A549 (cell line): ENCODE data around the gene SEMA5B. TPM values are rescaled to one million over a fixed set of nuclear protein-coding genes. Genes with fewer than 3 reads are reported as not detected.
A peak's percentile ranks its signal among the peaks of the same experiment; 100 is the strongest.

Source experiments
- ATAC-seq, 2 experiments: fragments of 200-7000 bp in 1 of 2; fragments of >200 bp in 1 of 2; cut with Nextera tagmentation in 1 of 2; cut with Tn5 transposase in 1 of 2; 3 replicates each; pipeline versions ENCODE4 v1.8.0 to v1.9.1; 2018 to 2020; ENCODE audit warnings: mild to moderate bottlenecking in 1 of 2, moderate library complexity in 1 of 2
- CTCF ChIA-PET: fragments of 300-600 bp; sonication (Branson Sonifier 250); formaldehyde crosslinking; extraction: SDS; loops from one replicate; lab custom pipeline; 2021; ENCODE audit warnings: antibody characterized with exemption, inconsistent platforms; lab: Yijun Ruan, JAX
- POLR2A ChIA-PET: fragments of 350-600 bp; formaldehyde crosslinking; extraction: SDS; loops from one replicate; lab custom pipeline; 2021; ENCODE audit warnings: antibody characterized with exemption, inconsistent platforms; lab: Yijun Ruan, JAX
- DNase-seq, 2 experiments: peaks; one replicate each; pipeline versions ENCODE4 v3.0.0 to v3.0.0-alpha.2; 2011 to 2016; ENCODE audit warnings: low read depth in 1 of 2, low spot score in 1 of 2
- FAIRE-seq: peaks from 2 replicates; lab custom pipeline; 2011; peaks lifted over from hg19 to GRCh38; lab: Jason Lieb, UNC
- H3K27ac ChIP-seq, 2 experiments: fragments of >200 bp; sonication (Bioruptor Twin); formaldehyde crosslinking; 3 replicates each; pipeline ENCODE4 v1.5.1; 2016 to 2017
- H3K4me1 ChIP-seq: fragments of >200 bp; sonication (Bioruptor Twin); formaldehyde crosslinking; 3 replicates; pipeline ENCODE4 v1.6.1; 2016
- H3K4me2 ChIP-seq: fragments of >200 bp; sonication (Bioruptor Twin); formaldehyde crosslinking; 3 replicates; pipeline ENCODE4 v1.6.1; 2016
- H3K4me3 ChIP-seq: fragments of >200 bp; sonication (Bioruptor Twin); formaldehyde crosslinking; 3 replicates; pipeline ENCODE4 v1.5.1; 2016
- H3K9me3 ChIP-seq: fragments of >200 bp; sonication (Bioruptor Twin); formaldehyde crosslinking; 3 replicates; pipeline ENCODE4 v1.6.1; 2016
- CBX8 ChIP-seq: fragments of 200-600 bp; sonication (generic); IDR thresholded peaks from 2 replicates; pipeline ENCODE4 v1.6.1; 2016
- HEYL ChIP-seq: fragments of 250-450 bp; sonication (Bioruptor Pico); IDR thresholded peaks from 2 replicates; pipeline ENCODE4 v1.8.0; 2021; ENCODE audit warnings: mild to moderate bottlenecking, moderate library complexity
- HOXB5 ChIP-seq: fragments of 250-450 bp; sonication (Bioruptor Pico); IDR thresholded peaks from 2 replicates; pipeline ENCODE4 v1.5.0; 2020; ENCODE audit warnings: mild to moderate bottlenecking, moderate library complexity
- KDM1A ChIP-seq: fragments of 200-600 bp; sonication (generic); IDR thresholded peaks from 2 replicates; pipeline ENCODE4 v1.6.1; 2016; ENCODE audit warnings: low read depth, mild to moderate bottlenecking
- POLR2A ChIP-seq: IDR thresholded peaks from 2 replicates; pipeline ENCODE4 v1.6.1; 2012; ENCODE audit warnings: mild to moderate bottlenecking, low read length
- RAD21 ChIP-seq, 2 experiments: fragments of >200 bp in 1 of 2; sonication (Bioruptor Twin) in 1 of 2; formaldehyde crosslinking in 1 of 2; IDR thresholded peaks in 1 of 2; conservative IDR thresholded peaks in 1 of 2; 2 replicates in 1 of 2; 3 replicates in 1 of 2; pipeline ENCODE4 v1.6.1; 2012 to 2018; ENCODE audit warnings: inconsistent platforms in 1 of 2
- REST ChIP-seq: fragments of 200-600 bp; sonication (generic); IDR thresholded peaks from 2 replicates; pipeline ENCODE4 v1.6.1; 2016; ENCODE audit warnings: antibody characterized with exemption, mild to moderate bottlenecking, moderate library complexity
- WGBS: methylation state at CpG from one replicate; pipeline ENCODE4 v1.1.6; 2017; ENCODE audit errors: missing lambda C conversion rate; 5-methylcytosine and 5-hydroxymethylcytosine counted together
- polyA plus RNA-seq, 4 experiments: library from polyadenylated mRNA; depleted of rRNA in 3 of 4; stranded (reverse); fragments of >200 nt; fragmentation: RNase III in 1 of 4; extraction: RNeasy Plus Mini Kit Qiagen cat#74134 plus additional on column Dnase treatment in 1 of 4; gene quantifications; 2 replicates in 3 of 4; 3 replicates in 1 of 4; pipeline ENCODE4 v1.2.3, GENCODE V29; 2011 to 2017
- TF ChIP-seq, protein P1 (sequence below): fragments of 250-450 bp; sonication (Bioruptor Pico); IDR thresholded peaks from 2 replicates; pipeline ENCODE4 v1.5.0; 2021; ENCODE audit warnings: mild to moderate bottlenecking, moderate library complexity, borderline replicate concordance

SEMA5B gene
- polyA plus RNA-seq, 2 of the 4 experiments (the other 2 are of a cell fraction), result 0.03 TPM; not detected in 1

DNA sequence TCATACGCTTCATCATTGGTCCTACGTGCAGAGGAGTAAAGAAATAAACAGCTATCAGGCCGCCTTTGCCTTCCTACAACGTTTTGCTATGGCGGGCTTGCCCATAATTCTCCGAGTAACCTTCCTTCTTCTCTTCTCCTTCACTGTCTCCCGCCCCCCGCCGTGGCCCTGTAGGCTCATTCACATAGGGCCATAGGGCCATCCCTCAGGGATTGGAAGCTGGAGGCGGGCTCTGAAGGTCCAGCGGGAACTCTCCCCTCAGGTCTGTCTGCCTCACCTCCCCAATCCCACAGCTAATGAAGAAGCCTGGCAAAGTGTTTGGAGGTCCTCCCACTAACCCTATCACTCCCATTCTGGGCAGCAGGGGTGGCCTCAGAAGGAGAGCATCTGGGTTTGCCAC, 43.6 kb downstream of the SEMA5B start (continued):
- TF ChIP-seq, protein P1, sequence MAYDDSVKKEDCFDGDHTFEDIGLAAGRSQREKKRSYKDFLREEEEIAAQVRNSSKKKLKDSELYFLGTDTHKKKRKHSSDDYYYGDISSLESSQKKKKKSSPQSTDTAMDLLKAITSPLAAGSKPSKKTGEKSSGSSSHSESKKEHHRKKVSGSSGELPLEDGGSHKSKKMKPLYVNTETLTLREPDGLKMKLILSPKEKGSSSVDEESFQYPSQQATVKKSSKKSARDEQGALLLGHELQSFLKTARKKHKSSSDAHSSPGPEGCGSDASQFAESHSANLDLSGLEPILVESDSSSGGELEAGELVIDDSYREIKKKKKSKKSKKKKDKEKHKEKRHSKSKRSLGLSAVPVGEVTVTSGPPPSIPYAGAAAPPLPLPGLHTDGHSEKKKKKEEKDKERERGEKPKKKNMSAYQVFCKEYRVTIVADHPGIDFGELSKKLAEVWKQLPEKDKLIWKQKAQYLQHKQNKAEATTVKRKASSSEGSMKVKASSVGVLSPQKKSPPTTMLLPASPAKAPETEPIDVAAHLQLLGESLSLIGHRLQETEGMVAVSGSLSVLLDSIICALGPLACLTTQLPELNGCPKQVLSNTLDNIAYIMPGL (CRISPR knock-in tag), result no peak
- no peak for TF ChIP-seq POLR2A

DNA sequence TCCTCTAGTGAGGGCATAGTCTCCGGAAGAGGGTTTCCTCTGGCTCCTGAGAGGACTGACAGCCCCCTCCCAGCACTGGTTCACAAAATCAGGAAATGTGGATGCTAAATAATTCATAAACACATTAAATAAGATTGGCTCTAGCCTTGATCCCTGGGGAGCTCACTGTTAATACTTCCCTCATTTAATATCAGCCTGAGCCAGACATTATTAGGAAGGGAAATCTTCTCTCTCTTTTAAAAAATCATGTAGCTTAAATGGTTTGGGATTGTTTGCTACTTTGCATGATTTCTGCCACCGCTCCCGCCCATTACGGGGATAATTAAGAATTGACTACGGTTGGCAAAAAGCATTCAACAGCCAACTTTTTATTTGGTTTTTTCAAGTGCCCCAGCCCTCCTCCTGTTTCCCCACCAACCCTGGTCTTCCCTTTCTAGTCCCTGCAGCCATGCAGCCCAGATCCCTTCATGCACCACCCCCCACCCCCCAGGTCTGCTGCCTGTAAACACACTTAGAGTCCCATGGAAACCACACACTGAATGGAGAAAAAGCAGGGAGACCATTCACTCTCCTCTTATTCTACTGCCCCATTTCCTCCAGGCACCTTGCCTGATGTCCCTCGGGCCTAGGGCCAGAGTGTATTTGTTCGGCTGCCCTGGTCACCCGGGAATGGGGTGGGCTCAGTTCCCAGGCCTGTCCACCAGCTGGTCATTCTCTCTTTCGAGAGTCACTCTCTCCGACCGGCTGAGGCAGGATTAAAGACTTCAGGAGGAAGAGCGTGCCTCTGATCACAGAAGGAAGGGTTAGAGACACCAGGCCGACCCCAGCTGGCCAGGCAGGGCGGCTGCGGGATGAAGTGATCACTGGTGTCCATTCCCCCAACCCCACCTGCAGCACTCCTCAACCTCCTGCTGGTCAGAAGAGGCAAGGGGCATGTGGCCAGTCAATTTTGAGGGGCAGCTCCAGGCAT, 45.1 kb downstream of the SEMA5B start:
- Histone ChIP-seq H3K27ac (no peak overlapping the region), H3K4me1 (no peaks in the 10 kb centered on the region), H3K9me3 (no peaks in the 10 kb centered on the region), H3K4me2 (no peak overlapping the region), H3K4me3 (no peak overlapping the region)
- ChIA-PET POLR2A (no interaction called here), CTCF (interaction anchor here (1.4 kb wide), 1 partner anchor 45 kb away, joined by 4 read pairs; the partner anchor contains the start of gene SEMA5B)
- TF ChIP-seq RAD21 (conservative IDR thresholded peaks at IDR 0.05 in 1 of 2, IDR thresholded peaks at IDR 0.05 in 1 of 2), result peak in 1 of 2 experiments; percentile 6; a peak in 1 of 5 replicates
- no peak for TF ChIP-seq KDM1A
- FAIRE-seq (no peak), ATAC-seq (peak; percentile 51 to 66; a peak in 4 of 6 replicates), DNase-seq (peak in 1 of 2 experiments; percentile 17)
- WGBS, result 65% methylated on average over 15 of the region's 15 CpGs

DNA sequence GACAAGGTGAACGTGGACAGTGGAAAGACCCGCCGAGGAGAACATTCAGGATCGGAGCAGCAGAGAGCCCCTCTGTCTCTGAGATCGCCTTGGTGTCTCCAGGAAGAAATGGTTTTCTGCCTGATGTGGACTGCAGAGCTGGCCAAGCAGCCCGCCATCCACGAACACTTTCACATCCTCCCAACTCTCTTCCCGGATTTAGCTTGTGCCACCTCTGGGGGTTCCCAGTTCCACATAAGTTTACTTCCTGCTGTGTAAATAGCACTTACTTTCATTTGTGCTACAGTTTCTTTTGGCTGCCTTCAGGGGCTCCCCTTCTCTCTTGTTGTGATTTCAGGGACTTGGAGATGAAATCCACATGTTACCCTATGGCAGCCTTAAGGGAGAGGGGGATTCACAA, 48.4 kb downstream of the SEMA5B start:
- H3K27ac ChIP-seq, result no peak overlapping the region
- H3K4me3 ChIP-seq, result no peak overlapping the region
- WGBS, result 60% methylated on average over 8 of the region's 8 CpGs
- no peak for TF ChIP-seq KDM1A
- no peak for TF ChIP-seq CBX8
- no peak for TF ChIP-seq REST
- TF ChIP-seq, all 56 proteins: peak for 0
- ATAC-seq (no peak), FAIRE-seq (no peak), DNase-seq (no peak)
- POLR2A ChIA-PET, result no interaction called here
- CTCF ChIA-PET, result interaction anchor here (0.6 to 1.9 kb wide), 3 partner anchors 10 to 377 kb away, joined by 3 to 5 read pairs (median 5); no protein-coding TSS in a partner anchor
- Histone ChIP-seq H3K4me1 (no peaks in the 10 kb centered on the region), H3K9me3 (no peaks in the 10 kb centered on the region), H3K4me2 (no peak overlapping the region)

DNA sequence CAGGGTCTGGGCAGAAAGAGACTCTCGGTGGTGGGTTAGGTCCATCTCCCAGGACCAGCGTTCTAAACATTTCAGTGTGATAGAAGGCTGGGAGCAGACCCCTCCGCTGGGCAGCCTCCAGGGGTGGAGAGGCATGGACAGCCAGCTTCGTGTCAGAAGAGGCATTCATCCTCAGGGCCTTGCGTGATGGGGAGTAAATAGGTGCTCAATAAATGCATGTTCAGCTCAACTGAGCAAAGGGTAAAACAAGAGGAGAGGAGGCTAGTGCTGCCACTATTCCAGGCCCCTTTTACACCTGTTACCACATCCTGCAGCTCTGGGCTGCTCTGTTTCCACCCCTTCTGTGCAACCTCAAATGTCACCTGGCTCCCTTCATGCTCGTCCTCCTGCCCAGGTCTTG, 49.0 kb downstream of the SEMA5B start:
- H3K4me1 ChIP-seq, result no peaks in the 10 kb centered on the region
- H3K27ac ChIP-seq, result no peak overlapping the region
- no peak overlapping the region for H3K4me3 ChIP-seq
- DNase-seq (no peak), FAIRE-seq (no peak)
- H3K9me3 ChIP-seq, result no peaks in the 10 kb centered on the region
- CTCF ChIA-PET, result interaction anchor here (0.6 to 1.9 kb wide), 3 partner anchors 10 to 378 kb away, joined by 3 to 5 read pairs (median 5); no protein-coding TSS in a partner anchor
- H3K4me2 ChIP-seq, result no peak overlapping the region
- 63% methylated on average over 6 of the region's 6 CpGs for WGBS
- POLR2A ChIA-PET, result no interaction called here
- no peak for TF ChIP-seq HOXB5 (CRISPR knock-in tag)
- no peak for TF ChIP-seq HEYL
- TF ChIP-seq, all 56 proteins: peak for 0
- ATAC-seq, result no peak
